Measurements from ENCODE around the gene PRPH.

Gene PRPH

DNA sequence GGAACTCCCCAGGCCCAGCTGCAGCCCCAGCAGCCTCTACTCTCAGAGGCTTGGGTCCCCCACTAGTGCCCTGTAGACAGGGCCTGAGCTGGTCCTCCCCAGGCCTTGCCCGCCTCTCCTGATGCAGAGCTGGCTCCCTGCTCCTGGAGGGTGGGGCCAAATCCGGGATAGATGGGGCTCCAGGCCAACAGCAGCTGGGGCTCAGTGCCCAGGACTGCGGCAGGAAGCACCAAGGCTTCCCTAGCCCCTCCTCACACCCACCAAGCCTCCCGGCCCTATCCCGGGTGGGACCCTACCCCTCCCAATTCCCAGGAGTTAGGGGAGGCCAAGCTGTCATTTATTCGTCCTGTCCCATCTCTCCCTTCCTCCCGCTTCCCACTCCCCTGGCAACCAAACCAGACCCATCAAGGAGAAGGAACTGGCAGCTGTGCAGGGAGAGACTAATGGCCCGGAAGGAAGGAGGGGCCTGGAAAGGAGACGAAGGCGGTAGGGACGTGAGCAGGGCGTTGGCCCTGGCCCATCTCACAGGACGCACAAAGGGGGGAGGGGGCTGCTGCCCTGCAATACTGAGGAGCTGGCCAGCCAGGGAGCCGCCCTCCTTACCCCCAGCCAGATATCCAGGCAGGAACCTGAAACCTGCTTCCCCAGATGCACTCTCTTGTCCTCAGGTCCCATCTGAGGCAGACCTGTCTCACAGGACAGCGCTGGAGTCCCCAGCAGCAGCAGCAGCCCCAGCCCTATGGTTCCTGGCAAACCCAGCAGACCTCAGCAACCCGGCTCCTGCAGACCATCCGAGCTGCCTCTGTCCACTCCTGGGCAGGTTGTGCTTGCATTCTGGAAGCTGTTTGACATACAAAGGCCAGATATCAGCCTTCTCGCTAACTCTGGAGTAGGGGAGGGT, 1.6 kb upstream of the PRPH start:
- peaks cover 18% of the 10 kb centered on the region; the same call in 1 of the 2 replicates for H3K4me1 ChIP-seq (ENCODE audit: control insufficient read depth, insufficient read depth, low read length)
- H3K9ac ChIP-seq (ENCODE audit: low read depth, low read length), result no peak overlapping the region
- H3K9me3 ChIP-seq (ENCODE audit: control insufficient read depth, insufficient read depth, low read length), result no peaks in the 10 kb centered on the region
- H3K27me3 ChIP-seq (ENCODE audit: control insufficient read depth, insufficient read depth, low read length), result peaks cover 67% of the 10 kb centered on the region
- no peak overlapping the region for H3K27ac ChIP-seq (ENCODE audit: low read depth, low read length)
- no peak overlapping the region; the same call in 1 of the 2 replicates for H3K4me3 ChIP-seq (ENCODE audit: low read depth, low read length)
- H3K36me3 ChIP-seq (ENCODE audit: control insufficient read depth, insufficient read depth, low read length), result no peaks in the 10 kb centered on the region

- no peak overlapping the region for H3K27ac ChIP-seq (ENCODE audit: low read depth, low read length)
- H3K9ac ChIP-seq (ENCODE audit: low read depth, low read length), result no peak overlapping the region
- no peaks in the 10 kb centered on the region for H3K9me3 ChIP-seq (ENCODE audit: control insufficient read depth, insufficient read depth, low read length)
- H3K36me3 ChIP-seq (ENCODE audit: control insufficient read depth, insufficient read depth, low read length), result no peaks in the 10 kb centered on the region
- peaks cover 74% of the 10 kb centered on the region for H3K27me3 ChIP-seq (ENCODE audit: control insufficient read depth, insufficient read depth, low read length)
- H3K4me1 ChIP-seq (ENCODE audit: control insufficient read depth, insufficient read depth, low read length), result peaks cover 18% of the 10 kb centered on the region; the same call in 1 of the 2 replicates
- H3K4me3 ChIP-seq (ENCODE audit: low read depth, low read length), result no peak overlapping the region
Observed at GRCh38 chr12:49294086-49294803, 702 bp upstream of the PRPH start.

DNA sequence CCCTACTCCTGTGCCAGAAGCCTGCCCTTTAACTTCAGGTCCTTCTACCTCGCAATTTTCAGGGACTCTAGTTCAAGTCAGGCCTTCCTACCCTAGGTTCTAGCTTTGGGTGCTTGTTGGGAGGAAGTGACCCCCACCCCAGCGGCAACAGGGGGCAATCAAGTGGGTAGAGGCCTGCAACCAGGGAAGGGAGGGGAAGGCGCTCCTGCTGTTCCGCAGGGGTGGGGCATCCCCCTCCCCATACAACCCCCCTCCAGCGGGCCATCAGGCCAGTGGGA, 204 bp upstream of the PRPH start:
- Histone ChIP-seq H3K9ac (ENCODE audit: low read depth, low read length) (no peak overlapping the region), H3K27ac (ENCODE audit: low read depth, low read length) (no peak overlapping the region), H3K27me3 (ENCODE audit: control insufficient read depth, insufficient read depth, low read length) (peaks cover 74% of the 10 kb centered on the region), H3K4me1 (ENCODE audit: control insufficient read depth, insufficient read depth, low read length) (peaks cover 18% of the 10 kb centered on the region; the same call in 1 of the 2 replicates), H3K9me3 (ENCODE audit: control insufficient read depth, insufficient read depth, low read length) (no peaks in the 10 kb centered on the region), H3K36me3 (ENCODE audit: control insufficient read depth, insufficient read depth, low read length) (no peaks in the 10 kb centered on the region), H3K4me3 (ENCODE audit: low read depth, low read length) (no peak overlapping the region)

DNA sequence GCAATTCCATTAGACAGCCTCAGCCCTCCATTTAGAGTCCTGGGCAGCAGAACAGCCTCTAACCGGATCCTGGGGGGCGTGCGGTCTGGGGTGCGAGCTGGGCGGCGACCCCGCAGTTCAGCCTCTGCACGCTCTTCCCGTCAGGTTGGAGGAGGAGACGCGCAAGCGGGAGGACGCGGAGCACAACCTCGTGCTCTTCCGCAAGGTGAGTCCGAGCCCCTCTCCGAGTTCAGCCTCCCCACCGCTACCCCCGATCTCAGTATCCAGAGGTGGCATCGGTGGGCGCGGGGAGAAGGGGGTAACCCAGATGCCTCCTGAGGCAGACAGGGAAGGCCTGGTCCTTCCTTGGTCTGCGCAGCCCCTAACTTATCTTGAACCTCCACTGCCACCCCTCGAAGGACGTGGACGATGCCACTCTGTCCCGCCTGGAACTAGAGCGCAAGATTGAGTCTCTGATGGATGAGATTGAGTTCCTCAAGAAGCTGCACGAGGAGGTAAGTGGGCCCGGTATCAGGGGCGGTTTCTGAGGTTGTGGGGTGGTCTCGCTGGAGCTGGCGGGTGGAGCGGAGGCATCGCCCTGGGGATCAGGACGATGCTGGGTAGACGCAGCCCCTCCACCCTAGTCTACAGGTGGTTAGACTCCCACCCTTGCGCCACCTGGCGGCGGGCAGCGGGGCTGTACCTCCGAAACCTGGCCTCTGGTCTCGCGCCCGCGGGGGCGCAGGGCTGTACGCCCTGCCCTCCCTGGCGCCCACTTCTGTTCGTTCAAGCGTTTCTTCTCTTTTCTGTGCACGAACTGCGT, 1.3 kb downstream of the PRPH start:
- Histone ChIP-seq H3K4me1 (ENCODE audit: control insufficient read depth, insufficient read depth, low read length) (peaks cover 18% of the 10 kb centered on the region; the same call in 1 of the 2 replicates), H3K27me3 (ENCODE audit: control insufficient read depth, insufficient read depth, low read length) (peaks cover 74% of the 10 kb centered on the region), H3K27ac (ENCODE audit: low read depth, low read length) (no peak overlapping the region), H3K9me3 (ENCODE audit: control insufficient read depth, insufficient read depth, low read length) (no peaks in the 10 kb centered on the region), H3K4me3 (ENCODE audit: low read depth, low read length) (peak overlapping the region; percentile 61), H3K36me3 (ENCODE audit: control insufficient read depth, insufficient read depth, low read length) (no peaks in the 10 kb centered on the region), H3K9ac (ENCODE audit: low read depth, low read length) (no peak overlapping the region)

- H3K36me3 ChIP-seq (ENCODE audit: control insufficient read depth, insufficient read depth, low read length), result no peaks in the 10 kb centered on the region
- no peak overlapping the region for H3K9ac ChIP-seq (ENCODE audit: low read depth, low read length)
- H3K9me3 ChIP-seq (ENCODE audit: control insufficient read depth, insufficient read depth, low read length), result no peaks in the 10 kb centered on the region
- H3K27me3 ChIP-seq (ENCODE audit: control insufficient read depth, insufficient read depth, low read length), result peaks cover 69% of the 10 kb centered on the region
- H3K4me1 ChIP-seq (ENCODE audit: control insufficient read depth, insufficient read depth, low read length), result peaks cover 18% of the 10 kb centered on the region; the same call in 1 of the 2 replicates
- peak overlapping the region; percentile 61 for H3K4me3 ChIP-seq (ENCODE audit: low read depth, low read length)
- no peak overlapping the region for H3K27ac ChIP-seq (ENCODE audit: low read depth, low read length)
Observed at GRCh38 chr12:49296836-49297694, 2.1 kb downstream of the PRPH start.

DNA sequence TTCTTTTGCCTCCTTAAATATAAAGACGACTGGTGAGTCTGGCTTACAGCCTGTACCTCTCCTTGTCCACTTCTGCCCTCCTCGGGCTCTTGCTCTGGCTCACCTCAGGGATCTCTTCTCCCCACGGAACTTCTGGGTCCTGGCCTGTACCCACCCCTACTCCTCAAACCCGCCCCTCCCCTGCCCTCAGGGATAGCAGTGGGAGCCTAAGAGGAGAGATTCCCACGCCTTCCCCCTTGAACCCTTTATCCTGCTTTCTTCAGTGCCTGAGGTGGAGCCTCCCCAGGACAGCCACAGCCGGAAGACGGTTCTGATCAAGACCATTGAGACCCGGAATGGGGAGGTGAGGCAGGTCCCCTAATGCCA, 2.7 kb downstream of the PRPH start:
- Histone ChIP-seq H3K4me3 (ENCODE audit: low read depth, low read length) (peak overlapping the region; percentile 53; the same call in 1 of the 2 replicates), H3K27ac (ENCODE audit: low read depth, low read length) (no peak overlapping the region), H3K9ac (ENCODE audit: low read depth, low read length) (no peak overlapping the region), H3K36me3 (ENCODE audit: control insufficient read depth, insufficient read depth, low read length) (no peaks in the 10 kb centered on the region), H3K27me3 (ENCODE audit: control insufficient read depth, insufficient read depth, low read length) (peaks cover 62% of the 10 kb centered on the region), H3K9me3 (ENCODE audit: control insufficient read depth, insufficient read depth, low read length) (no peaks in the 10 kb centered on the region), H3K4me1 (ENCODE audit: control insufficient read depth, insufficient read depth, low read length) (peaks cover 16% of the 10 kb centered on the region; the same call in 1 of the 2 replicates)

GRCh38 chr12:49298160-49298559, 3.2 kb downstream of the PRPH start:
- Histone ChIP-seq H3K27ac (ENCODE audit: low read depth, low read length) (no peak overlapping the region), H3K4me3 (ENCODE audit: low read depth, low read length) (no peak overlapping the region), H3K27me3 (ENCODE audit: control insufficient read depth, insufficient read depth, low read length) (peaks cover 58% of the 10 kb centered on the region), H3K9me3 (ENCODE audit: control insufficient read depth, insufficient read depth, low read length) (no peaks in the 10 kb centered on the region), H3K9ac (ENCODE audit: low read depth, low read length) (no peak overlapping the region), H3K36me3 (ENCODE audit: control insufficient read depth, insufficient read depth, low read length) (no peaks in the 10 kb centered on the region), H3K4me1 (ENCODE audit: control insufficient read depth, insufficient read depth, low read length) (peaks cover 12% of the 10 kb centered on the region; the same call in 1 of the 2 replicates)

GRCh38 chr12:49301760-49302159, 6.8 kb downstream of the PRPH start:
- no peaks in the 10 kb centered on the region for H3K9me3 ChIP-seq (ENCODE audit: control insufficient read depth, insufficient read depth, low read length)
- H3K27me3 ChIP-seq (ENCODE audit: control insufficient read depth, insufficient read depth, low read length), result peaks cover 22% of the 10 kb centered on the region
- no peak overlapping the region for H3K9ac ChIP-seq (ENCODE audit: low read depth, low read length)
- H3K36me3 ChIP-seq (ENCODE audit: control insufficient read depth, insufficient read depth, low read length), result no peaks in the 10 kb centered on the region
- 0 out of 2 replicates have a peak, but pooled peaks cover 3% of the 10 kb centered on the region for H3K4me1 ChIP-seq (ENCODE audit: control insufficient read depth, insufficient read depth, low read length)
- H3K4me3 ChIP-seq (ENCODE audit: low read depth, low read length), result no peak overlapping the region
- no peak overlapping the region for H3K27ac ChIP-seq (ENCODE audit: low read depth, low read length)

- Histone ChIP-seq H3K36me3 (ENCODE audit: control insufficient read depth, insufficient read depth, low read length) (no peaks in the 10 kb centered on the region), H3K4me3 (ENCODE audit: low read depth, low read length) (no peak overlapping the region), H3K27me3 (ENCODE audit: control insufficient read depth, insufficient read depth, low read length) (no peaks in the 10 kb centered on the region; the same call in 1 of the 2 replicates), H3K27ac (ENCODE audit: low read depth, low read length) (no peak overlapping the region), H3K9ac (ENCODE audit: low read depth, low read length) (no peak overlapping the region), H3K4me1 (ENCODE audit: control insufficient read depth, insufficient read depth, low read length) (no peaks in the 10 kb centered on the region), H3K9me3 (ENCODE audit: control insufficient read depth, insufficient read depth, low read length) (no peaks in the 10 kb centered on the region)
Observed at GRCh38 chr12:49304161-49304560, 9.2 kb downstream of the PRPH start.

Measured in HUES48 (cell line).